HEK293 (cell line): ENCODE results near the gene FAM184A.

Experiments
- CTCF ChIA-PET: fragments of 350-600 bp; formaldehyde crosslinking; extraction: SDS; loops from one replicate; lab custom pipeline; 2021; ENCODE audit warnings: antibody characterized with exemption; lab: Yijun Ruan, JAX
- POLR2A ChIA-PET: fragments of 300-600 bp; formaldehyde crosslinking; extraction: SDS; loops from one replicate; lab custom pipeline; 2020; ENCODE audit warnings: antibody characterized with exemption, inconsistent platforms; lab: Yijun Ruan, JAX
- H3K27ac ChIP-seq: fragments of 200-500 bp; sonication (Bioruptor generic); 2 replicates; pipeline ENCODE4 v1.5.1; 2014; ENCODE audit warnings: low read depth, low read length, control low read depth, inconsistent platforms; ENCODE audit errors: extremely low read depth
- H3K36me3 ChIP-seq, 2 experiments: fragments of 200-500 bp in 1 of 2; sonication (Bioruptor generic) in 1 of 2; 1 replicate in 1 of 2; 2 replicates in 1 of 2; pipeline ENCODE4 v1.5.1; 2014 to 2017; ENCODE audit warnings: inconsistent platforms in 2 of 2, low read length in 2 of 2; ENCODE audit not compliant: control insufficient read depth in 2 of 2, insufficient read depth in 1 of 2
- H3K4me1 ChIP-seq: fragments of 200-500 bp; sonication (Bioruptor generic); 2 replicates; pipeline ENCODE4 v1.5.1; 2014; ENCODE audit warnings: mild to moderate bottlenecking, low read length, inconsistent platforms; ENCODE audit not compliant: control insufficient read depth, insufficient read depth
- H3K4me3 ChIP-seq: 2 replicates; pipeline ENCODE4 v1.5.1; 2011; ENCODE audit warnings: low read depth, mild to moderate bottlenecking, control low read depth, low read length, moderate library complexity
- H3K9me3 ChIP-seq: fragments of 200-500 bp; sonication (Bioruptor generic); 2 replicates; pipeline ENCODE4 v1.5.1; 2014; ENCODE audit warnings: low read depth, low read length, inconsistent platforms; ENCODE audit not compliant: control insufficient read depth, insufficient read depth
- BCL11A ChIP-seq: fragments of 450-650 bp; formaldehyde crosslinking; IDR thresholded peaks from 2 replicates; pipeline ENCODE4 v1.5.1; 2016; ENCODE audit warnings: low read depth, missing biosample characterization, missing genetic modification characterization
- INSM2 ChIP-seq: fragments of 450-650 bp; formaldehyde crosslinking; IDR thresholded peaks from 2 replicates; pipeline ENCODE4 v1.5.1; 2016; ENCODE audit warnings: missing biosample characterization, missing genetic modification characterization
- REPIN1 ChIP-seq: fragments of 450-650 bp; formaldehyde crosslinking; IDR thresholded peaks from 2 replicates; pipeline ENCODE4 v1.5.1; 2017; ENCODE audit warnings: missing biosample characterization, missing genetic modification characterization, low read depth
- YY1 ChIP-seq: fragments of 450-650 bp; formaldehyde crosslinking; IDR thresholded peaks from 2 replicates; pipeline ENCODE4 v1.5.1; 2018; ENCODE audit warnings: missing biosample characterization, missing genetic modification characterization
- ZBTB11 ChIP-seq: fragments of 450-650 bp; formaldehyde crosslinking; conservative IDR thresholded peaks from 2 replicates; pipeline ENCODE4 v1.5.1; 2016; ENCODE audit warnings: low read depth, missing biosample characterization, missing genetic modification characterization
- ZBTB17 ChIP-seq: fragments of 450-650 bp; formaldehyde crosslinking; IDR thresholded peaks from 2 replicates; pipeline ENCODE4 v1.5.1; 2016; ENCODE audit warnings: missing biosample characterization, missing genetic modification characterization
- ZBTB6 ChIP-seq: fragments of 450-650 bp; formaldehyde crosslinking; IDR thresholded peaks from 2 replicates; pipeline ENCODE4 v1.5.1; 2017; ENCODE audit warnings: missing biosample characterization, missing genetic modification characterization
- ZNF10 ChIP-seq: fragments of 450-650 bp; formaldehyde crosslinking; IDR thresholded peaks from 2 replicates; pipeline ENCODE4 v1.5.1; 2017; ENCODE audit warnings: missing biosample characterization, missing genetic modification characterization
- ZNF112 ChIP-seq: fragments of 450-650 bp; formaldehyde crosslinking; IDR thresholded peaks from 2 replicates; pipeline ENCODE4 v1.5.0; 2017; ENCODE audit warnings: missing biosample characterization, missing genetic modification characterization
- ZNF292 ChIP-seq: fragments of 450-650 bp; formaldehyde crosslinking; IDR thresholded peaks from 2 replicates; pipeline ENCODE4 v1.5.1; 2016; ENCODE audit warnings: low read depth, missing biosample characterization, missing genetic modification characterization, borderline replicate concordance
- ZNF335 ChIP-seq: fragments of 450-650 bp; formaldehyde crosslinking; conservative IDR thresholded peaks from 2 replicates; pipeline ENCODE4 v1.5.1; 2016; ENCODE audit warnings: missing biosample characterization, missing genetic modification characterization
- ZNF501 ChIP-seq: fragments of 450-650 bp; formaldehyde crosslinking; IDR thresholded peaks from 2 replicates; pipeline ENCODE4 v1.5.1; 2016; ENCODE audit warnings: missing biosample characterization, missing genetic modification characterization
- ZNF596 ChIP-seq: fragments of 450-650 bp; IDR thresholded peaks from 2 replicates; pipeline ENCODE4 v1.5.0; 2018; ENCODE audit warnings: missing biosample characterization, mild to moderate bottlenecking, missing genetic modification characterization, moderate library complexity
- ZNF701 ChIP-seq: fragments of 450-650 bp; formaldehyde crosslinking; IDR thresholded peaks from 2 replicates; pipeline ENCODE4 v1.5.1; 2016; ENCODE audit warnings: missing biosample characterization, missing genetic modification characterization

Gene FAM184A

GRCh38 chr6:119126140-119126539 lies 47.7 kb upstream of the FAM184A start:
- no peak overlapping the region for H3K27ac ChIP-seq
- CTCF ChIA-PET, result interaction anchor here (0.7 kb wide), 1 partner anchor 11 kb away, joined by 3 read pairs; no protein-coding TSS in a partner anchor
- H3K4me1 ChIP-seq, result peaks cover 4% of the 10 kb centered on the region
- no peaks in the 10 kb centered on the region for H3K36me3 ChIP-seq
- no peak for TF ChIP-seq REPIN1
- TF ChIP-seq ZNF10, result peak; percentile 96
- TF ChIP-seq ZNF335 (tag by site-specific recombination), result no peak
- no peak for TF ChIP-seq ZNF292 (tag by site-specific recombination)
- H3K9me3 ChIP-seq, result no peaks in the 10 kb centered on the region
- POLR2A ChIA-PET, result no interaction called here
- no peak overlapping the region for H3K4me3 ChIP-seq

GRCh38 chr6:119125576-119125975 lies 47.1 kb upstream of the FAM184A start:
- Histone ChIP-seq H3K9me3 (no peaks in the 10 kb centered on the region), H3K27ac (no peak overlapping the region), H3K36me3 (no peaks in the 10 kb centered on the region), H3K4me3 (no peak overlapping the region), H3K4me1 (peaks cover 4% of the 10 kb centered on the region)
- ChIA-PET POLR2A (no interaction called here), CTCF (interaction anchor here (0.6 to 1.0 kb wide), 2 partner anchors 22 to 74 kb away, joined by 3 to 5 read pairs; no protein-coding TSS in a partner anchor)
- TF ChIP-seq ZBTB17 (tag by site-specific recombination), result no peak
- no peak for TF ChIP-seq INSM2 (tag by site-specific recombination)
- no peak for TF ChIP-seq ZBTB11
- no peak for TF ChIP-seq ZNF701 (tag by site-specific recombination)
- no peak for TF ChIP-seq ZNF501 (tag by site-specific recombination)
- TF ChIP-seq ZBTB6 (tag by site-specific recombination), result no peak
- no peak for TF ChIP-seq YY1 (tag by site-specific recombination)
- TF ChIP-seq ZNF112 (tag by site-specific recombination), result no peak

- H3K9me3 ChIP-seq, result no peaks in the 10 kb centered on the region
- no peaks in the 10 kb centered on the region for H3K4me1 ChIP-seq
- no peak overlapping the region for H3K27ac ChIP-seq
- H3K36me3 ChIP-seq, result no peaks in the 10 kb centered on the region
- ChIA-PET POLR2A (interaction anchor here (0.6 to 0.7 kb wide), 2 partner anchors 153 to 195 kb away, joined by 3 to 7 read pairs; no protein-coding TSS in a partner anchor), CTCF (interaction anchor here (0.6 to 1.4 kb wide), 3 partner anchors 14 to 584 kb away, joined by 3 to 4 read pairs (median 3); no protein-coding TSS in a partner anchor)
- no peak overlapping the region for H3K4me3 ChIP-seq
- no peak for TF ChIP-seq ZNF596 (tag by site-specific recombination)
- no peak for TF ChIP-seq BCL11A (tag by site-specific recombination)
These were observed 45.8 kb upstream of the FAM184A start for GRCh38 chr6:119124079-119124824.
